ENCODE results near the gene MYOF.
"Not testable (repeated sequence)": the region's sequence is repeated elsewhere in the genome, so short reads cannot be mapped to it uniquely, and the experiment has no call there.

Gene MYOF

GRCh38 chr10:93299606-93300287, 182.4 kb downstream of the MYOF start:
- no peak for DNase-seq

GRCh38 chr10:93299195-93299594, 182.9 kb downstream of the MYOF start:
- DNase-seq = no peak

GRCh38 chr10:93296151-93296550, 186.0 kb downstream of the MYOF start:
- no peak for DNase-seq

- DNase-seq = no peak
Observed at GRCh38 chr10:93293999-93294398, 188.1 kb downstream of the MYOF start.

- no peak for DNase-seq
Observed at GRCh38 chr10:93290661-93291354, 191.3 kb downstream of the MYOF start.

GRCh38 chr10:93288679-93289634, 193.2 kb downstream of the MYOF start:
- DNase-seq = peak in 48 of 58 donors; percentile 0 to 73 (median 17)

GRCh38 chr10:93287775-93288174, 194.4 kb downstream of the MYOF start:
- no peak for DNase-seq

GRCh38 chr10:93284246-93284645, 197.9 kb downstream of the MYOF start:
- DNase-seq = not testable (repeated sequence)

DNA sequence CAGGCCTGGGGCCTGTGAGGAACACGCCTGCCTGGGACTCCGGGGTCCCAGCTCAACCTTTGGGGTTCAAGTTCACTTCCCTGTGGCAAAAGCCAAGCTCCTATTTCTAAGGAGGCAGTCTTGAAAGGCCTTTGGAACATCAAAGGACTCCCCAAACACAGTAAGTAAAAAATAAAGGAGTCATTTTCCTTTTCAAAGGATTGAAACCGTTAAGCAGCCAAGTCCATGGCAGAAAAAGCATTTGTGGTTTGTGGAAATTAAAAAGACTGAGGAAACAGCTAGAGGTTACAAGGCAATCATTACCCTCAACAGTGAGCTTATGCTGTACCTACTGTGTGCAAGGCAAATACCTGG, 200.8 kb downstream of the MYOF start:
- no peak for DNase-seq

- no peak for DNase-seq
Observed at GRCh38 chr10:93280699-93281366, 201.3 kb downstream of the MYOF start.

GRCh38 chr10:93280121-93280698, 201.9 kb downstream of the MYOF start:
- no peak for DNase-seq

- no peak for DNase-seq
Observed at GRCh38 chr10:93277360-93277759, 204.8 kb downstream of the MYOF start.

DNA sequence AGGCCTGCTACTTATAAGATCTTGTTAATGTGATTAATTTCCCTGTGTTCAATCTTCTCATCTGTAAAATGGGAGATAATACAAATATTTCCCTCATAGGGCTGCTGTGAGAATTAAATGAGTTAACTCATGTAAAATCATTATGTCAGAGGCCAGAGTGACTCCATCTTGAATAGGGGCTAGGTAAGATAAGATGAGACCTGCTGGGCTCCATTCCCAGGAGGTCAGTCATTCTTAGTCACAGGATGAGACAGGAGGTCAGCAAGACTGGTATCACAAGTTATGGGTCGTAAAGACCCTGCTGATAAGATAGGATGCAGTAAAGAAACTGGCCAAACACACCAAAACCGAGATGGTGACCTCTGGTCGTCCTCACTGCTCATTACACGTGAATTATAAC, 207.7 kb downstream of the MYOF start:
- no peak for DNase-seq

- no peak for DNase-seq
Observed at GRCh38 chr10:93272884-93273675, 209.1 kb downstream of the MYOF start.

DNA sequence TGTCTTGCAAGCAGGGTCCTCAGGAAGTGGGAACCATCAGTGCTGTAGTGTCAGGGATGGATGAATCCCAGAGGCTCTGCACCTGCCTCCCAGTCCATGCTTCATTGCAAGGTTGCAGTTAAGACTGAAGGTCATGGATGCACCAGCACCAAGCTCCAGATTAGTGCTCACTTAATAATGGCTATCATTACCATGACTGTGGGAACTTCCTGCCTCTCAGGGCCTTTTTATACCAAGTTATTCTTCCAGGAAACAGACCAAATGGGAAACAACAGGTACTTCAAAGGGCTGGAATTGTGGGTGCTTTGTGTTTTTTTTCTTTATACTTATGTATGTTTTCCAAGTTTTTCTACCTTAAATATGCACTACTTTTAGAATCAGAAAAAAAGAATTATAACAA, 210.8 kb downstream of the MYOF start:
- no peak for DNase-seq

DNA sequence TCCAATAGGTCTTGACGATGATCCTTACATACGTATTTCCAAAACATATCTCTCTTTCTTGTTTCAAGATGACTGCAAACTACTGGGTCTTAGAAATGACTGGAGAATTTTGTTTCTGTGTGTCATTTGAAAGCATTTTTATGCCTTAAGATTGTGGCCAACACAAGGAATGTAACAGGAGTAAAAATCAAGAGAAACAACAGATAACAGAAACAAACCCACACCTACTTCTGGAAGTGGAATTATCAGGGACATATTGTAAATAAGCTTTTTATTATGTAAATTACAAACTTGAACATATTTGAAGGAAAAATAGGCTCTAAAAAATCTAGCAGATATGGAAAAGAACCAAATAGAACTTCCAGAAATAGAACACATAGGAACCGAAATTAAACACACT, 212.9 kb downstream of the MYOF start:
- DNase-seq = no peak

DNA sequence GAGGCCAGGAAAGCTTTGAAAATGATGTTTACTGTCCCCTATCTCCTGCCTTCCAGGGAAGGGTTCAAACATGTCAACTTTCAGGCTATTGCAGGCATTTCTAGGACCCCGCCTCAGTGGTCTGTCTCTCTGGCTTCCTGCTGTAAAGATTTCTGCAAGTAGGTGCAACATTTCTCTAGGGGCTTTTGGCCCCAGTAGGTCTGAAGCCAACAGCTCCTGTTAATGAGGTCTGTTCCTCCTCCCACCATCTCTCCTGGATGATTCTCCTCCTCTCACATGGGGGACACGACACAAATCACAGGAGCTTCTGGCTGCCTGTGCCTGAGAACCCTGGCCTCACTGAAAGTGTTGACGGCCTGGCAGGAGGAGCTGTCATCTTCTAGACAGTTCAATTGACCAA, 214.1 kb downstream of the MYOF start:
- no peak for DNase-seq

DNA sequence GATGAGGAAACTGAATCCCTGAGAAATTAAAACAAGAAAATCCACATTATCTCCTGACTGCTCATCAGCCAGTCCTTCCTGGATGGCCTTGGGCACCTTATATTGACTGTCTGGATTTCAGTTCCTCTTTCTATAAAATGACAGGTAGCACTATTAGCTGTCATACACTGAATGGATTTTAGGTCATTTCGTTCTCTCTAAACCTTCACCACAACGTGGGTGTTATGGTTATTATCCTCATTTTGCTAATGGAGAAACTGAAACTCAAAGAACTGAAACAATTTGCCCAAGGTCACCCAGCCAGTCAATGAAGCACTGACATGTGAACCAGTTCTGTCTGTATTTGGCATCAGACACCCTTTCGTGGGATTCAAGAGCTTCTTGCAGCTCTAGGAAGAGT, 214.6 kb downstream of the MYOF start:
- DNase-seq = no peak

DNA sequence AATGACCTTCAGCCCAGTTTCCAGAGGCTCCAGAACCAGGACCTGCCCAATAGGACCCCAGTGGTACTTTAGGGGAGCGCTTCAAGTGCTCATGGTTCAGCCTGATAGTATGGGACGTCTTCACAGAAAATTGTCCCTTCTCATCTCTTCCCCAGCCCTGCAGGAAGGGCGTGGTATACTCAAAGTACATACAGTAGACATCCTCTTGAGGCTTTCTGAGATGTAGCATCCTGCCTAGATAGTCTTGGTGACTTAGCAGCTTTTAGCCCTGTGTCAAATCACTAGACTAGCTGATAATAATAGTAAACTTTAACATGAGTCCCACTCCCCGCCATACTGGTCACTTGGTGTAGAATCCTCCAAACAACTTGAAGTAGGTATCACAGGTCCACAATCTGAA, 215.3 kb downstream of the MYOF start:
- DNase-seq = no peak

GRCh38 chr10:93261961-93262610, 220.0 kb downstream of the MYOF start:
- no peak for DNase-seq
